Measurements from ENCODE around the gene COPS4.

DNA sequence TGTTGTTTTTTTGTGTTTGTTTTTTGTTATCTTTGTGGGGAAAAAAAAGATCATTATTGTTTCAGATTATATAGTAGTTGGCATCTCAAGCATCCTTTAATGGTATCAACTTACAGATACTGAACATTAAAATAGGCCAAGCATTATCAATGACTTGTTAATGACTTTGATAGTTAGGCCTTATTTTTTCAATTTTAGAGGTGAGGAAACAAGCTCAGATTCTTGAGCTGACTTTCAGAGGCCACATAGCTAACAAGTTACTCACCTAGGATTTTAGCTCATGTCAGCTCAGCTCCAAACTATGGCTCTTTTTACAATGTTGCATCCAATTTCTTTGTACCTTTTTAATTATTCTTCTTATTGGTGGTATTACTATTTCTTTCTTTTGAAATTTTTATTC lies 80.0 kb downstream of the COPS4 start:
- no peak for TF ChIP-seq ZNF274 (IDR thresholded peaks at IDR 0.05; ENCODE audit: low read depth, low read length)
- TF ChIP-seq SUZ12 (IDR thresholded peaks at IDR 0.05; ENCODE audit: extremely low read depth, insufficient read depth, insufficient read length), result no peak

Data from NT2/D1 (cell line).